ENCODE results near the gene BLACAT1. TPM values are rescaled to one million over a fixed set of nuclear protein-coding genes. Genes with fewer than 3 reads are reported as not detected.

BLACAT1 gene
- total RNA-seq, 1 donor from 2014 or later: 0.51 TPM

- intact Hi-C loops (cut with micrococcal nuclease): no loop called here
Observed at GRCh38 chr1:205456868-205457745, 1.3 kb upstream of the BLACAT1 start.

- intact Hi-C loops (cut with micrococcal nuclease): no loop called here
Observed at GRCh38 chr1:205456383-205456867, 580 bp upstream of the BLACAT1 start.

DNA sequence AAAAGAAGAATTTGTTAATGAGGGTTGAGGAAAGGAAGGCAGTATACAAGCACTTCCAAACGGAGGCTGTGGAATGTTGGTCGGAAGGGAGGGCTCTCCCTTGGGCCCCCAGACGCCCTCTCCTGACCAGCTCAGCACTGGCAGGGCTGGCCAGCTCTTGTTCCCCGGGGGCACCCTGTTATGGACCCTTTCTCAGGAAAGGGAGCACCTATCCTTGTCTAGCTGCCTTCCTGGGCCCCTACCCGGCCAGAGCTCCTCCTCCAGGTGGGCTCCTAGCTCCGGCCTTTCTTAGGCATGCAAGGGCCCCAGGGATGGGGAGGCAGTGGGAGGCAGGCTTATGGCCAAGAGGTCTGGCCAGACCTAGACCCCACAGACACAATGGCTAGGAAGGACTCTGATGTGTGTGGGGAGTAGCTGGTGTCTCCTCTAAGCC is 926 bp downstream of the BLACAT1 start:
- intact Hi-C loops (cut with micrococcal nuclease): loop anchor here (1.0 kb wide), 1 partner anchor 25 kb away; no protein-coding TSS in a partner anchor

DNA sequence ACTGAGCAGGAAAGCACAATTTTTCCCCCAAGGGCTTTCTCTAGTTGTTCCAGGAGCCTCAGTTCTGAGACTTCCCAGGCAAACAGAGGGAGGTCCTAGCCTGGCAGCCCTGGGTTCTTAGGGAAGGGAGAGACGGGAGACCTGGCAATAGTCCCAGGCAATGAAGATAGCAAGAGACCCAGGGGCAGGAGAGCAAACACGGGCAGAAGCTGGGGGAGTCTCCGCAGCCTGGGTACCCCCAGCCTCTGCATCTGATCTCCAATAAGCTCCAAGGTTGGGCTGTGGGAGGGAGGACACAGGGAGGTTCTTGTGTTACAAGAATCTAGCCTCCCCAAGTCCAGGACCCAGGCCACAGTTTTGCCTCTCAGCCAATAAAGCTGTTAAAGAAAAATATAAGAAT is 2.4 kb downstream of the BLACAT1 start:
- intact Hi-C loops (cut with micrococcal nuclease): no loop called here

GRCh38 chr1:205452933-205453332 is 2.9 kb downstream of the BLACAT1 start:
- intact Hi-C loops (cut with micrococcal nuclease): no loop called here

DNA sequence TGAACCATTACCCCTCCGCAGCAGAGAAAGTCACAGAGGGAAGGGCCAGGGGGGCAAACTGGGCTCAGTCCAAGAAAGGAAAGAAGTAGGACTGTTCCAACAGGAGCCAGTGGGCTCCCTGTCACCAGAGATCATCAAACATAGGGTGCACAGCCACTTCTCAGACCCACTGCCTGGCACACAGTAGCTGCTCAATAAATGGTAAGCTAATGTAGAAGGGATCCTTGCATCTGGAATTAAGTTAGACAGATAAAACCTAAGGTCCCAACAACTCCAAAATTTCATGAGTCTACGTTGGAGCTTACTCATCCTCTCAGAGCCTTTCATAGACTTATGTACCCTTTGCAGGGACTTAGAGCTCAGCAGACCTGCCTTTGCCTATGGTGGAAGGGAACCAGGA is 3.5 kb downstream of the BLACAT1 start:
- intact Hi-C loops (cut with micrococcal nuclease): no loop called here

DNA sequence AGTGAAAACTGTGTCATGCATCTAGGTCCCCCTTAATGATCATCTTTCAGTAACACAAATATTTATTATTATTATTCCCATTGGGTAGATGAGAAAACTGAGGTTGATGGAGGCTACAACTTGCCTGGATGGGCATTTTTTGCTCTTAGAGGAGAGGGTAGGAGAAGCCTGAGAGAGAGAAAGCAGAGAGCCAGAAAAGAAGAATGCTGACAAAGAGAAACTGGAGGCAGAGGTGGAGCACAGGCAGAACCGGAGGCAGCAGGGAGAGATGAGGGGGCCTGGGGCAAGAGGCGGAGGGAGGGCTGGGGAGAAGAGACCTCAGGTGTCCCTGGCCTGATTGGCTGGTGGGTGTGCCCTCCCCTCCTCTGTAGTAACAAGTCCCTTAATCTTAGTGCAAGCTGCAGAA is 4.1 kb downstream of the BLACAT1 start:
- intact Hi-C loops (cut with micrococcal nuclease): no loop called here

GRCh38 chr1:205451202-205451601 is 4.6 kb downstream of the BLACAT1 start:
- intact Hi-C loops (cut with micrococcal nuclease): no loop called here

- intact Hi-C loops (cut with micrococcal nuclease): no loop called here
Observed at GRCh38 chr1:205450448-205450847, 5.4 kb downstream of the BLACAT1 start.

- intact Hi-C loops (cut with micrococcal nuclease): no loop called here
Observed at GRCh38 chr1:205449750-205450443, 5.9 kb downstream of the BLACAT1 start.

DNA sequence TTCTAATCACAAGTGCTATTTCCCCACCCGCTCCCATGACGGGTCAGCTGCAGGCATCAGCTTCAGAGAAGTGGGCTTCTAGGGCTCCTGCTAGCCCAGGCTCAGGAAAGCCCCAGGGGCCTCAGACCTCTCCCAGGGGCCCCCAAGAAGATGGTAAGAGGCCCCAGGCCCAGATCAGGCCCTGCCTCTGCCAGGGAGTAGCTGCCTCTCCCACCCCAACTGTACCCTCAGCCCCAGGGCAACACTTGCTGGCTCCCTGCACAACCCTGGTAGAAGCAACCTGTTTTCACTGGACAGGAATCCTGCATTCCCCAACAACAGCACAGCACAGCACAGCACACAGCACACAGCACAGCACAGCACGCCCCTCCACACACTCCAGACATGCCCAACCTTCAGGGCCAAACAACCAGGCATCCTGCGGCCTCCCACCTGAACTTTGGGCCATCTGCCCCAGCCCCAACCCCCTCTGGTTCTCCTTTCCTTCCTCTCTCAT is 6.5 kb downstream of the BLACAT1 start:
- intact Hi-C loops (cut with micrococcal nuclease): no loop called here

DNA sequence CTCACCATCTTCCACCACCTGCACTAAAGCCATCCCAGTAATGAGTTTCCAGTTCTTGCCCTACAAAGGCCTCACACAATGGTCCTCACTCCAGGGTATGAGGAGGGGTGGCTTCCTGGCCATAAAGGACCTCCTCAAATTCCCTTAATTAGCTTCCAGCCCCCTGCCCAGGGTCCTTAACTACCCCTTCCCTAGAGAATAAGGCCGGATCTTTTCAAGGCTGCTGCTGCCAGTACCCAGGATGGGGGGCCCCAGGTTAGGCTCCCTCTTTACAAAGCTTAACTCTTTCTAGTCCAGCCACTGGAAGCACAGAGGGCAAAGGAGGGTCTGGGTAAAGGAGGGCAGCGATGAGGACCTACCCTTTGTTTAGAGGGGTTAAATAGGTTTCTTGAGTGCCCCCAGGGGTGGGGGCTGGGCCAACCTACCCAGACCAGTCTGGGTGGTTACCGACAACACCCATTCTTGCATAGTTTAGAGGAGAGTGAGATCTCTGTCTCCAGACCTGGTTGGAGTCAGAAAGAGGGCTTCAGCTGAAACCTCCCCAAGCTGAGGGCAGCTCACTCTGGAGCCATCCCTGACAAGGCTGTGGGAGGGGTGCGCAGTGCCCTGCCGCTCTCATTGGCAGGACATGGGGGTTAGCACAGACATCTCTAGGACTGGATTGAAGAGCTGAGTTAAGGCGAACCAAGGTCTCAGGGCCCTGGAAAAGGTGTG is 7.1 kb downstream of the BLACAT1 start:
- intact Hi-C loops (cut with micrococcal nuclease): no loop called here

- intact Hi-C loops (cut with micrococcal nuclease): no loop called here
Observed at GRCh38 chr1:205447457-205448341, 8.1 kb downstream of the BLACAT1 start.

DNA sequence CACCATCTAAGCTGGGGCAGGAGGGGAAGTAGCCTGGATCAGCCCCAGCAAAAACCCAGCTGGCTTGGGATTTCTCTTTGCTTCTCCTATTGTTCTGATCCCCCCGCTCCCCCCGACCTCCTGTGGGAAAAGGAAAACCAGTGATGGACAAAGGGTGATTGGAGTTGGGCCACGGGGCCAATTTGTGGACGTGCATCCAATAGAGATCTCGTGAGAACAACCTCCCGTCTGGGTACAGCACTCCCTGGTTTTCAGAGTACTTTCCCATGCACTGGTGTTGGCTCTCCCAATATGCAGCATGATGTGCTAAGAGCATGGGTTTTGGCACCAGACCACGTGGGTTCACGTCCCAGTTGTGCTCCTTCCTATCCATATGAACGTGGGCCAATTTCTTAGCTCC is 9.0 kb downstream of the BLACAT1 start:
- intact Hi-C loops (cut with micrococcal nuclease): no loop called here

DNA sequence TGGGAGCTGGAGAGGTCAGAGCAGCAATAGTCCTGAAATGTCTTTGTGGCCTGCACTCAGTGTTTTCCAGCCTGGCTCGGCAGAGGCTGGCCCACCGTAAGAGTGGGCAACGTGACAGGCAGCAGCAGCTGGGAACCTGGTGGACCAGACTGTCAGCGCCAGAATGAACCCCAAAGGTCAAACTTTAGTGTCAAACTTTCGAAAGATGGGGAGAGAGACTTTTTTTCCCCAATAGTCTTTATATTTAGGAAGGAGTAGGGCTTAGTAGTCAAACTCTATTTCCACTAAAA is 10.3 kb downstream of the BLACAT1 start:
- intact Hi-C loops (cut with micrococcal nuclease): no loop called here

GRCh38 chr1:205444931-205445645 is 10.8 kb downstream of the BLACAT1 start:
- intact Hi-C loops (cut with micrococcal nuclease): loop anchor here (5.0 kb wide), 1 partner anchor 93 kb away; no protein-coding TSS in a partner anchor

DNA sequence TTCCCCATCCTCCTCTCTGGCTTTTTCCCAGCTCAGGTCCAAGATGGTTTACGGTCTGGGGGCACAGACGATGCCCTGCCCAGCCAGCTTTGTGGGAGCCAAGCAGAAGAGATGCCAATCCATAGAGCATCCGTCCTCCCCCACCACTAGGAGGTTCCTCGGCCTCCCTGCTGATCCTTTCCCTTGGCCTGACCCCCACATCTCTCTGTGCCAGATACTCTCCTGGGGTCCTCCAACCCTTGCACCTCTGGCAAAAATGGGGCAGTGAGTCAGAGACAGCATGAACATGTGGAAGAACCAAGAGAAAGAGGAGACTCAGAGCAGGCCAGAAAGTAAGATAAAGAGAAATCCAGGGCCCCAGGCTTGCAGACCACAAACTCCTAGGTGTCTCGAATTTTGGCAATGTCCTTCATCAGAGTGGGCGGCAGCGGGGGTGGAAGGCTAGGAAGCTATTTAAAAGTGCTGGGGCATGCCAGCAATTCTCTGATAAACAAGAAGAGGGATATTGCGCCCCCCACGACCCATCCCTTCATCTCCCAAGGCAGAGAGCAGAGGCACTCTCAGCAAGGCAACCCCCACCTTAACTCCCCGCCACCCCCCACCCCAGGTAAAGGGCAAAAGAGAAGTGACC is 11.4 kb downstream of the BLACAT1 start:
- intact Hi-C loops (cut with micrococcal nuclease): loop anchor here (5.0 kb wide), 1 partner anchor 92 kb away; no protein-coding TSS in a partner anchor

DNA sequence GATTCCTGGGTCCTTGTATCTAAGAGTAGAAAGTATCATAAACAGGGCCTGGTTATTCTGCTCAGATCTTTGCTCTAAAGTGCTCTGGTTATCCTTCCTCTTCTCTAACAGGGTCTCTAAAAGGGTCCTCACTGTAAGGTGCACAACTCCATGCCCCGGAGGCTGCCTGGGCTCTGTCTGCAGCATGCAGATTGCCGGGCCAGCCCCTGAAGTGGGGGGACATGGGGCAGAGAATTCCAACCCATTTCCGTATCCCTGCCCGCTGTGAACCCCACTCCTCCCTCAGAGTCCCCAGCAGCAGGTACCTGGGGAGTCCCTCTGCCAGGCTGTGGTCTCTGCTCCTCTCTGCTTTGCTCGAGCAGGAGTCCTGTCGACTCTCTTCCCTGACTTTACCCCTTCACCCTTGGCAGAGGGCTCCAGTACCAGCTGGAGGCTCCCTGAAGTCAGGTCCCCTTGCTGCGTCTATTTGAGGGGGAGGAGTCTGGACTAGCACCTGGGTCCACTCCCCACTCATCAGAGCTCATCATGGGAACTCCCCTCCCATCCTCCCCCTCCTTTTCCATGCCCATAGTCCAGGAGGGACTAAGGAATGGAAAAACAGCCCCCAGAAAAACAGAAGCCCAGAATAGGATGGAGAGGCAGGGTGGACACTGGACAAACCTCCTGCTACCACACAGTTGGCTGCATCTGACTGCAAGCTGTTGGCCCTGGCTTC is 12.1 kb downstream of the BLACAT1 start:
- intact Hi-C loops (cut with micrococcal nuclease): loop anchor here (5.0 kb wide), 1 partner anchor 91 kb away; no protein-coding TSS in a partner anchor
